NCI-H187 (cell line): Measurements from ENCODE around the gene PRR15L.
"Not testable (repeated sequence)": the region's sequence is repeated elsewhere in the genome, so short reads cannot be mapped to it uniquely, and the experiment has no call there.

Experiments used
- DNase-seq, 2 experiments: peaks; one replicate each; lab custom pipeline; 2025; lab: John Stamatoyannopoulos, UW

The PRR15L gene

DNA sequence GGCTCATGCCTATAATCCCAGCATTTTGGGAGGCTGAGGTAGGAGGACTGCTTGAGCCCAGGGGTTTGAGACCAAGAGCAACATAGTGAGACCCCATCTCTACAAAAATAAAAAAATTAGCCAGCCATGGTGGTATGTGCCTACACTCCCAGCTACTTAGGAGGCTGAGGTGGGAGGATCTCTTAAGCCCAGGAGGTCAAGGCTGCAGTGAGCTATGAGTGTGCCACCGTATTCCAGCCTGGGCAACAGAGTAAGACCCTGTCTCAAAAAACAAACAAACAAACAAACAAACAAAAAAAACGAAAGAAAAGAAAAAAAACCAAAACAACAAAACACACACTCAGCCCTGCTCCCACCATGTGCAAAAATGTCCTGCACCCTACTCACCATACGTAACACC lies 22.2 kb downstream of the PRR15L start:
- not testable (repeated sequence) for DNase-seq

DNA sequence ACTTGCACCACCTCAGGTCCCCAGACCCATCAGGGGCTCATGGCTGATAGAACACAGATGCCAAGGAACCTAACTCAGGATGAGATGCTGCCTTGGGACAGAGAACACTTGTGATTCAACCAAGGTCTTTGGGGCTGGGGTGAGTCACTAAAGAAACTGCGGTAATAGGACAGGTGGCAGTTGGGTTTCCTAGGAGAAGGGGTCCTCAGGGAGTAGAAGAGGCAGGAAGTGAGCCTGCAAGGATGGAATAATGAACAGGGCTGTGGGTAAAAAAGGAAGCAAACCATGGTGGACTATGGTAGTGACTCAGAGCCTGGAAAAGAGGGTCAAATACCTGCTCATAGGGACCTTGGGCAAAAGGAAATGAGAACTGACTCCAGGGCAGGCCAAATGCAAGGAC lies 22.8 kb downstream of the PRR15L start:
- no peak for DNase-seq

DNA sequence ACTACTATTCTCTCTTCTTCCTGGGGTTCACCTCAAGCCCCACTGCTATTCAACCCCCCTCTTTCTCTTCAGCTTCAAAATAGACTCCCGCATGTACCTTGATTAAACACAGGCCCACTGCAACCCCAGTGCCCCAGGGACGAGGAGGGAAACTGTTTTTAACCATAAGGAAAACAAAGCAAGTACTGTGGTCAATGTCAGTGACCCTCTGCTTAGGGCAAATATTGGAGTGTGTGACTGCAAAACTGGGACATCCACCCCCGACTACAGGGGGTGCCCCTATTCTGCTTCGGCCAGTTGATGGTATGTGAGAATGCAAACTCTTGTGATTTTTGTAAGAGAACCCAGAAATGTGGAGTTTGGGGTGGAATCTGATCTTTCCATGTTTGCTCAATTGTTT lies 25.8 kb downstream of the PRR15L start:
- no peak for DNase-seq

DNA sequence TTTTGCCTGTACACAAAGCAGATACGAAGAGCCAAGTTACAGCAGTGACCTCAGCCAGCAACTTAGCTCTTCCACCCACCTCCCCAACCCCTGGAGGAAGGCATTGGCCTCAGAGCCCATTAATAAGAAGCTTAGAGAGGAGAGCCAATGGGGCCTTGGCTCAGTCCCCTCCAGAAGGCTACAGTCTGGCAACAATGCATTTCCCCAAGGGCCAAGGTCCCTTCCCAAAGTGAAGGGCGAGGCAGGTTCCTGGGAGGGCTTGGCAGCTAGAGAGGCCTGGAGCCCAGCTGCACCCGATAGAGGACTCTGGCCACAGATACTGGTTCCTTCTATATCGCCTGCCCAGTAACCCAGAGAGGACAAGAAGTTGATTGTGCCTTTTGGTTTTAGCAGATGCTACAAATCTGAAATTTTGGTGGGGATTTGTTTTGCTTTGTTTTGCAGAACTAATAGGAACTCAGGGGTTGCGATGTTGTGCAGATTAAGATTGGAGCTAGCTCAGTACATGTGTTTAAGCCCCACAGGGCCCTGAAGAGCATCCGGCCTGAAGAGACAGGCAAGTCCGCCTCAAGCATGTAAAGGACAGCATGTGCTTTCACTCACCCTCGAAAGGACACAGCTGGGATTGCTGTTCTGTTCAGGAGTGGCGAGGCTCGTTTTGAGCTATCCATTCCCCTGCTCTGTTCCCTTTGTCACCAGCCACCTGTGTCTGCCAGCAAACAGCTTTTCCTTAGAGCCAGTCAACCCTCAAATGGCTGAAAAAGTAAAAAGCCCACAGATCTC lies 28.3 kb downstream of the PRR15L start:
- no peak for DNase-seq

DNA sequence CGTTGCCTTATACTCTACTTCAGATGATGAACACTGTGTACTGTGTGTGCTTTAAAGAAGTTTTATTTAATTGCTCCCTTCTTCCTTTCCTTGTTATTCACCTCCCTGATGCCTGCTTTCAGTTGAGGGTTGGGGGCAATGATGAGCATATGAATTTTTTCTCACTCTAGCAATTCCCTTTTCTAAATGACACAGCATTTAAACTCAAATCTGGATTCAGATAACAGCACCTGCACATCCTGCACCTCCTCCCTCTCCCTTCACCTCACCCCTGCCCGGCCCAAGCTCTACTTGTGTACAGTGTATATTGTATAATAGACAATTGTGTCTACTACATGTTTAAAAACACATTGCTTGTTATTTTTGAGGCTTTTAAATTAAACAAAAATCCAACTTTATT lies 29.3 kb downstream of the PRR15L start:
- no peak for DNase-seq

DNA sequence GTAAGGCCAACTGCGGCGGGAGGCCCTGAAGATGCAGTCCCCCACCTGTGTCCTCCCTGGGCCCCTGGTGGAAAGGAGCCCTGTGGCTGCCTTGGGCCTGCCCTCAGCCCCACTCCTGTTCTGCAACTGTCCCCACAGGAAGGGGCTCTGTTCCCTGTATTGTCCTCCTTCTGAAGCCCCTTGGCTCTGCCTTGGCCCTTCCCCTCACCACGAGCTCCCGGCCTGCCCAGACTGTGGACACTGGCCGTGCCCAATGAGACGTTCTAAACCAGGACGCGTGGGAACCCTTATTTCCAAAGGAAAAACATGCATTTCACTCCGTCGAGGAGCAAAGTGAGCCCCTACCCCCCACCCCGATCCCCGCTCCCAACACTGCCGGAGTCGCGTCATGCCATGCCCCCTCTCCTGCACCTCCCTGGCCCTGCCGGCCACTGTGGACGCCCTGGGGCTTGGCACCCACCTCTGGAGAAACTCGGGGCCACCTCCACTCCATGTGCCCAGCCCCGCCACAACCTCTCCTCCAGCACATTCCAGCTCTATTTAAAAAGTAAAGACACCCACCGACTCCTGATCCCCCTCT lies 29.8 kb downstream of the PRR15L start:
- no peak for DNase-seq

DNA sequence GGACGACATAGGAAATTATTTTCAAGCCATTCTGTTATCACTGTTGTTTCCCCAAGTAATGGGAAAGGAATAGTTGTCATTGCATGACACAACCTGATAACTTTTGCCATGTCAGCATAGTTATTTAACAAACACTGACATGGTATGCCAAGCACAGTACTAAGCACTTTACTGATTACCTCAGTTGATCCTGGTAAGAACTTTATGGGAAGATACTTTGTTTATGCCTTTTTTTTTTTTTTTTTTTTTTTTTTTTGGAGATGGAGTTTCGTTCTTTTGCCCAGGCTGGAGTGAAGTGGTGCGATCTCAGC lies 32.0 kb downstream of the PRR15L start:
- no peak for DNase-seq

DNA sequence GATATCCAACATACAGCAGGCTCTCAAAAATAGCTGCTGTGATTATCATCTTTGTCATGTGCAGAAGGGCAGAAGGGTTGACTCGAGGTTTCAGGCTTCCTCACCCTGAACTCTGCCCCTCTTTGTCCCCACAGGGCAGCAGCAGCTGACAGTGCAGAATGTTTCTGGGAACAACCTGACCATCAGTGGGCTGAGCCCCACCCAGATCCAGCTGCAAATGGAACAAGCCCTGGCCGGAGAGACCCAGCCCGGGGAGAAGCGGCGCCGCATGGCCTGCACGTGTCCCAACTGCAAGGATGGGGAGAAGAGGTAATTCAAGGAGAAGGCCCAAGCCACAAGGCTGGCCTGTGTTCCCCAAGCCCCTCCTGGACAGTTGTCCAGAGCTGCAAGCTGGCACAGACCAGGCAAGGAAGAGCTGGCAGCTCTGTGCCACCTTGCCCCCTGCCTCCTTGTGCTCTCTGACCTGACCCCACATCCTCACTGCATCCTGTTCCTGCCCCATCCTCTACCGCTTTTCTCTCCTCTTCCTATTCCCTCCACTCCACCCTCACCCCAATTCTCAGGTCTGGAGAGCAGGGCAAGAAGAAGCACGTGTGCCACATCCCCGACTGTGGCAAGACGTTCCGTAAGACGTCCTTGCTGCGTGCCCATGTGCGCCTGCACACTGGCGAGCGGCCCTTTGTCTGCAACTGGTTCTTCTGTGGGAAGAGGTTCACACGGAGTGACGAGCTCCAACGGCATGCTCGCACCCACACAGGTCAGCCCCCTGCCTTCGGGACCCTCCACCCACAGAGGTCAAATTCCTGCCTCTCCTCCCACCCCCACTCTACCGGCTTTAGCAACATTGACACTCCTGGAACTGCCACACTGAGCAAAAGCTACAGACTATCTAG lies 32.7 kb downstream of the PRR15L start:
- DNase-seq, result no peak

DNA sequence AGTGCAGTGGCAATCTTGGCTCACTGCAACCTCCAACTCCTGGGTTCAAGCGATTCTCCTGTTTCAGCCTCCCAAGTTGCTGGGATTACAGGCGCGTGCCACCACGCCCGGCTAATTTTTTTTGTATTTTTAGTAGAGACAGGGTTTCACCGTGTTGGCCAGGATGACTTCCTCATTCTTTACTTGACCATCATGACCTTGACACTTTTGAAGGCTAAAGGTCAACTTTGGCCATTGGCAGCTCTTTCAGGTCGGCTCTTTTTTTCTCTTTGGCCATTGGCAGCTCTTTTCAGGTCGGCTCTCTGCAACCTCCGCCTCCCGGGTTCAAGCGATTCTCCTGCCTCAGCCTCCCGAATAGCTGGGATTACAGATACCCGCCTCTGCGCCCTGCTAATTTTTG lies 37.8 kb downstream of the PRR15L start:
- not testable (repeated sequence) for DNase-seq

DNA sequence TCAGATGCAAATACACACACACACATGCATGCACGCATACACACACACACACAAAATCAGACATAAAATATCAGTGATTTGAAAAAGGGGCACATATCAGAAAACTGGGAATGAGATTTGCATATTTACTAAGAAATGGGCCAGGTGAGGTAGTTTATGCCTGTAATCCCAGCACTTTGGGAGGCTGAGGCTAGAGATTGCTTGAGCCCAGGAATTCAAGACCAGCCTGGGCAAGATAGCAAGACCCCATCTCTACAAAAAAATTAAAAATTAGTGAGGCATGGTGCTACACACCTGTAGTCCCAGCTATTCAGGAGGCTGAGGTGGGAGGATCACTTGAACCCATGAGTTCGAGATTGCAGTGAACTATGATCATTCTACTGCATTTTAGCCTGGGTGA lies 38.7 kb downstream of the PRR15L start:
- DNase-seq, result no peak

DNA sequence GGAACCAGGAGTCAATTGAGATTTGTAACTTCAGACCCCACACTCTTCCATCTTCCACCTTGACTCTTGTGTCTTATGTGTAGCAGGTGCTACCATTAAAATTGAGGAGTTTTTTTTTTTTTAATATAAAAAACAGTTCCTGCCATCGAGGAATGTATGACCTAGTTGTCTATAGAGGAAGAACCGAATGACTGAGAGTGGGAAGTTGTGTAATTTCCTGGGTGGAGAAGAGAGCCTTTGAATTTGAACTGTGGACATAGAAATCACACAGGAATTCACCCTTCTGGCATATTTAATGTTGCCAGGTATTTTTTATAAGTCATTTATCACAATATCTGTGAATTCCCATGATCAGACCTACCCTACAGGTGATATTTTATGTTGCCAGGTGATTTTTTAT lies 39.7 kb downstream of the PRR15L start:
- no peak for DNase-seq

DNA sequence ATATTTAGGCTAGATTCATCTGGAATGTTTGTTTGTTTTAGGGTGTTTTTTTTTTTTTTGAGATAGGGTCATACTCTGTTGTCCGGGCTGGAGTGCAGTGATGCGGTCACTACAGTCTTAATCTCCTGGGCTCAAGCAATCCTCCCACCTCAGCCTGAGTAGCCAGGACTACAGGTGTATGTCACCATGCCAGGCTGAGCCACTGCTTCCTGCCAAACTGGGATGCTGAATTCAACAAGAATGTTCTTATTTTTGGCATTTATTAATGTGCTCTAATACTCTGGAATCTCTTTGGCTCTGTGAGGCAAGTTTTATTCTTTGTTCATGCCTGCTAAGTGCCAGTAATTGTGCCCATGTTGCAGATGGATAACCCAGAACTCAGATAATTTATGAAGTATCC lies 40.1 kb downstream of the PRR15L start:
- DNase-seq, result no peak

DNA sequence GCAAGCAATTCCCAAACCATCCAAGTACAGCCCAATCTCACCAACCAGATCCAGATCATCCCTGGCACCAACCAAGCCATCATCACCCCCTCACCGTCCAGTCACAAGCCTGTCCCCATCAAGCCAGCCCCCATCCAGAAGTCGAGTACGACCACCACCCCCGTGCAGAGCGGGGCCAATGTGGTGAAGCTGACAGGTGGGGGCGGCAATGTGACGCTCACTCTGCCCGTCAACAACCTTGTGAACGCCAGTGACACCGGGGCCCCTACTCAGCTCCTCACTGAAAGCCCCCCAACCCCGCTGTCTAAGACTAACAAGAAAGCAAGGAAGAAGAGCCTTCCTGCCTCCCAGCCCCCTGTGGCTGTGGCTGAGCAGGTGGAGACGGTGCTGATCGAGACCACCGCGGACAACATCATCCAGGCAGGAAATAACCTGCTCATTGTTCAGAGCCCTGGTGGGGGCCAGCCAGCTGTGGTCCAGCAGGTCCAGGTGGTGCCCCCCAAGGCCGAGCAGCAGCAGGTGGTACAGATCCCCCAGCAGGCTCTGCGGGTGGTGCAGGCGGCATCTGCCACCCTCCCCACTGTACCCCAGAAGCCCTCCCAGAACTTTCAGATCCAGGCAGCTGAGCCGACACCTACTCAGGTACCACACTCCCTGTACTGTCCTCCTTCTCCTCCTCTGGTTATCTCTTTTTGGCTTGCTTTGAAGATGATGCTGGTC lies 41.0 kb downstream of the PRR15L start:
- no peak for DNase-seq

DNA sequence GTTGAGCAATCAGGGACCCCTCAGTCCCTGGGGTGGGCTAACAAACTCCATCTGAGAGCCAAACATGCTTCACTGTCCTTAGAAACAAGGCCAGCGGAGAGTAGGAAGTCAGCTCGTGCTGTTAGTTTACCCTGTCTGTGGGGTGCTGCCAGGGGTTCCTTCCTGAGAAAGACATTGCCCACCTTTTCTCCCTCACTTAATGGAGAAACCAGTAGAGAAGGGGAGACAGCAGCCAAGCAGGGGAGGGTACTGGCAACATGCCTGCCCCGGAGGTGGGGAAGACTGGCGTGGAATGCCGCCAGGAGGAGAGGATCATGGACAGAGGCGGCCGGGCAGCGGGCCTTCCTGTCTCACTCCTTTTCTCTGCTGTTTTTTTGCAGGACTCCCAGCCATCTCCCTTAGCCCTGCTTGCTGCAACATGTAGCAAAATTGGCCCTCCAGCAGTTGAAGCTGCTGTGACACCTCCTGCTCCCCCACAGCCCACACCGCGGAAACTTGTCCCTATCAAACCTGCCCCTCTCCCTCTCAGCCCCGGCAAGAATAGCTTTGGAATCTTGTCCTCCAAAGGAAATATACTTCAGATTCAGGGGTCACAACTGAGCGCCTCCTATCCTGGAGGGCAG lies 41.8 kb downstream of the PRR15L start:
- DNase-seq, result no peak

DNA sequence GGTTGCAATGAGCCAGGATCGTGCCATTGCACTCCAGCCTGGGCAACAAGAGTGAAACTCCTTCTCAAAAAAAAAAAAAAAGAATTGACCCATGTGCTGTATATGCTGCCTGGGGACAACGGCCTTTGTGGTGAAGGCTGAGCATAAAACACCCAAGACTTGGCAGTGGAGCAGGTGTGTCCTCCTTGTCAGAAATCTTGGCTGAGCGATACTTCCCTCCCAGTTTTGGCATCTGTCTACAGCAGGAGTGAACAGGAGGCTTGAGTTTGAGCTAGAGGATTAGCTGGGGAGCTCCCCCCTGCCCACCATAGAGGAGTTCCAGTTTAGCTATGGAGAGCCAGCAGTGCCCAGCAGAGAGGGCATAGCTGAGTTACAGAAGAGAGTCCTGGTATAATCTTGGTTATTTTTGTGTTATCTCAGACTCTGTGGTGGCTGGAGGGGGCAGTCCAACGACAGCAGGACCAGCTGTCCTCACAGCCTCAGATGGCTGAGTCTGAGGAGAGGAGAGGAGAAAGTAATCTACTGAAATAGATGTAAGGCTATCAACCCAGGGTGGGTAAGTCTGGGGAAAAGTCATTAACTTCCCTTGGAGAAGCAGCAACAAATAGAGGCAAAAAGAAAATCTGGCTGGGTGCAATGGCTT lies 43.3 kb downstream of the PRR15L start:
- DNase-seq, result no peak

DNA sequence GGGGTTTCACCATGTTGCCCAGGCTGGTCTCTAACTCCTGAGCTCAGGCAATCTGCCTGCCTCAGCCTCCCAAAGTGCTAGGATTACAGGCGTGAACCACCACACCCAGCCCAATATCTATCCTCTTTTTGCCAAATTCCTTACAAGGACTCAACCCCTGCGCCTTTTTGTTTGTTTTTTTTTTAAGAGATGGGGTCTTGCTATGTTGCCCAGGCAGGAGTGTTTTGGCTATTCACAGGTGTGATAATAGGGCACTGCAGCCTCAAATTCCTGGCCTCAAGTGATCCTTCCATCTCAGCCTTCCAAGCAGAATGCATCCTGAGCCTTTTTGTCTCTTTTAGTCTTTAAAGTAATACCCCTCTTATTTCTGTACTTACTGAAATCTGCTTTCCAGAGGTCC lies 44.6 kb downstream of the PRR15L start:
- DNase-seq, result no peak

DNA sequence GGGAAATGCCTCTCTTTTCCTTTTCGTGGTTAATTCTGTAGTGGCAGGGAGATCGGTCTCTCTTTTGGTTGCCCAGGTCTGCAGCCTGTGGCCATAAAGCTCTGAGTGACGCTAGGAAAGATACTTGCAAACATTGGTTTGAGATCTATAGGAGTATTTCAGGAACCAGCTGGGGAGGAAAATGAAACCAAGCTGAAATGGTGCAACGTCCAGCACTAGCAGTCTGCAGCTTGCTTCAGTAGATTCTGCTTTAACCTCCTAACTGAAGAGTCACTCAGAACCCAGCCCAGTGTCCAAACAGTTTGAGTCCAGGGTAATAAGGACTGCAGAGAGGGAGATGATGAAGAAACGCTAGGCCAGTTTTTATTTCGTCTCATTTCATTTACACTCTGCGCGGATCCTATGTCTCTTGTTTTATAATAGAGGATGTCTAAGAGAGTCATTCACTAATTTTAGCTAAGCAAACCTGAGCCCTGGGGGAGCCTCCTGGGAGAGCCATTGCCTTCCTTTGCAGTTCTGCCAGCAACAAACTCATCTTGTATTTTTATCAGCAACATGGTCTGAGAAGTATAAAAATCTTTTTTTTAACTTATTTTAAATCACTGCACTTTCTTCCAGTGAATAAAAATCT lies 49.6 kb downstream of the PRR15L start:
- DNase-seq, result no peak

DNA sequence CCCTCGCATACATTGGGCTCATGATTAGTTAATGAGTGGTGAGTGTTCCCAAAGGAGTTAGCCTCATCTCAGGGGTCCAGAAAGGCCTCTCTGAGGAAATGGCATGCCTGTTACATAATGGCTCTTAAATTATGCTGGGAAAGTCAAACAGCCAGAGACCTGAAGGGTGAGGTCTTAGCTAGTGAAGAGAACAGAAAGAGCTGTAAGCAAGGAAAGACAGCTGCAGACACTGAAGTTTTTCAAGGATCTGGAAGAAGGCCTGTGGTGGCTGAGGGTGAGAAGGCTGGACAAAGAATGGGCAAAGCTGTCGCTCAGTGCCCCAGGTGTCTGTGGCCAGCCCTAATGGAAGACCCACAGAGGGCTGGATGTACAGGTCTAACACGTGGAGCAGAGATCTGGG lies 51.2 kb downstream of the PRR15L start:
- DNase-seq, result no peak

DNA sequence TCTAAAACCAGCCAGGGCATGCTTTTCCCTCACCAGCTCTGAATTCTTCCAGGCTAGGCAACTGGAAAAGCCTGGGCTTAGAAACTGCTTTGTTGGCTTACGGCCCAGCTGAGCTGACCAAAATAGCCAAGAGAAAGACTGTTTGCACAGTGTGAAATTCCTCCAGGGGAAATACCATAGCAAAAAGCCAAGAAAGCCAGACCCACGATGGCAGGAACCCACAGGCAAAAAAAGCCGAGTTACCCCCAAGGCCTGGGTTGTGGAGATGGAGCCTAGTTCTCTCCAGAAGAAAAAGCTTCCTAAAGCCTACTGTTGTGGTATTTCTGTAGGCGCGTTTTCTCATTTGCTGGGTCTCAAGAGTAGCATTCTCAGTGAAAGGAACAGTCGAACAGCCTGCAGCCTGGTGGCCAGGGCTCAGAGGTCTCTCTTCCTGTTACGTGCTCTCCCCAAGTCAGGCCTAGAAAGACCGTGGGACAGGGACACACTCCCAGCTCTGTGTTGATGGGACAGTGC lies 52.4 kb downstream of the PRR15L start:
- no peak for DNase-seq

DNA sequence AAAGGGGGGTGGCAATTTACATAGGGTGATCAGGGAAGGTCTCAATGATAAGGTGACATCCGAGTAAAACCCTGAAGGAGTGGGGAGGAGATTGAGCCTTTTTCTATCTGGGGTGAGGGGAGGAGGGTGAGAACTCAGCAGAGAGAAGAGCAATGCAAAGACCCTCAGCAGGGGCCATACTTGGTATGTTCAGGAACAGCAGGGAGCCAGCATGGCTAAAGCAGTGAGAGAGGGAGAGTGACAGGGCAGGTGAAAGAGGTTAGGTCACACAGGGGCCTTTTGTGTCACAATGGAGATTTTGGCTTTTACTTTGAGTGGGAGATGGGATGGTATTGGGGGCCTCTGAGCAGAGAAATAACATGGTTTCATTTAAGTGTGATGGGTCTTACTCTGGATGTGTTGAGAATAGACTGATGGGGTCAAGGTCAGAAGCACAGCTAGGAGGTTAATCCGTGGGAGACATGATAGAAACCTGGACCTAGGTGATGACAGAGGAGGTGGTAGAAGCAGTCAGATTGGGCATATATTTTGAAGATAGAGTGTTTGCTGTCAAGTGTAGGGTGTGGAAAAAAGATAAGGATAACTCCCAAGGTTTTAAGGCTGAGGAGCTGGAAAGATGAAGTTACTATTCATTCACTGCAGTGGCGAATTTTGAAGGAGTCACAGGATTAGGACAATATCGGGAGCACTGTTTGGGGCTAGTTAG lies 55.5 kb downstream of the PRR15L start:
- DNase-seq, result no peak
